Ovary (tissue), 9 donors: Measurements from ENCODE around the gene CREM. TPM values are rescaled to one million over a fixed set of nuclear protein-coding genes. Genes with fewer than 3 reads are reported as not detected.

ENCODE experiments used
- DNase-seq, 5 donors: peaks; one replicate each; pipeline ENCODE4 v3.0.0-alpha.2; 2019 to 2020
- H3K27ac ChIP-seq, 2 donors: fragments of 200-600 bp; one replicate each; pipeline versions ENCODE4 v1.5.1 to v1.8.0; 2019 to 2022
- H3K27me3 ChIP-seq: fragments of 200-600 bp; one replicate; pipeline ENCODE4 v1.8.0; 2022
- H3K36me3 ChIP-seq: fragments of 200-600 bp; sonication (generic); one replicate; pipeline ENCODE4 v1.5.1; 2019
- H3K4me1 ChIP-seq: one replicate; pipeline ENCODE4 v1.8.1; 2013; ENCODE audit warnings: mild to moderate bottlenecking, moderate library complexity; ENCODE audit not compliant: insufficient read depth
- H3K4me3 ChIP-seq: fragments of 200-600 bp; sonication (generic); one replicate; pipeline ENCODE4 v1.5.1; 2017
- H3K9me3 ChIP-seq, 2 donors: fragments of 200-600 bp in 1 of 2; sonication (generic) in 1 of 2; one replicate each; pipeline versions ENCODE4 v1.5.1 to v1.8.1; 2013 to 2019; ENCODE audit warnings: mild to moderate bottlenecking in 1 of 2, moderate library complexity in 1 of 2
- CTCF ChIP-seq, 3 donors: fragments of 450-650 bp in 2 of 3; fragments of 200-600 bp in 1 of 3; IDR thresholded peaks; one replicate each; pipeline versions ENCODE4 v1.5.1 to v1.8.0; 2016 to 2022; ENCODE audit warnings: antibody characterized with exemption in 3 of 3, mild to moderate bottlenecking in 1 of 3
- EP300 ChIP-seq: sonication (generic); formaldehyde crosslinking; IDR thresholded peaks from one replicate; pipeline ENCODE4 v1.6.1; 2017; ENCODE audit warnings: antibody characterized with exemption
- POLR2A ChIP-seq: fragments of 450-650 bp; IDR thresholded peaks from one replicate; pipeline ENCODE4 v1.6.1; 2017; ENCODE audit warnings: antibody characterized with exemption, mild to moderate bottlenecking, moderate library complexity
- WGBS, 3 donors: extraction: QIAGEN DNeasy Blood & Tissue Kit in 1 of 3; methylation state at CpG; one replicate each; pipeline versions ENCODE4 v1.1.5 to v1.1.7; 2013 to 2017; 5-methylcytosine and 5-hydroxymethylcytosine counted together
- intact Hi-C, 4 donors: fragments of 100-400 bp; cut with DNase I; formaldehyde crosslinking; loops; one replicate each; pipeline versions ENCODE4 v1.11.0 to v1.15.1; 2022 to 2023
- polyA plus RNA-seq, 2 donors: library from polyadenylated mRNA; stranded (reverse); fragments of 200-250 nt in 1 of 2; fragments of 350-450 nt in 1 of 2; fragmentation: Illumina TruSeq in 1 of 2; extraction: RNeasy Lipid Tissue Mini Kit (QIAGEN cat#74804) in 1 of 2; gene quantifications; one replicate each; pipeline ENCODE4 v1.2.3, GENCODE V29; 2013 to 2014
- total RNA-seq, 7 donors: library from RNA; depleted of rRNA in 2 of 7; stranded (reverse); fragments of >200 nt in 2 of 7; fragmentation: NEBNext Ultra II Directional in 3 of 7; extraction: Animal tissue kit (Norgen Biotek cat#: 25700) in 3 of 7; gene quantifications; one replicate each; pipeline versions ENCODE4 v1.1.0 to v1.2.4, GENCODE V29; 2016 to 2023
- donor health status: DM: no; HTN: no; CAD: no; lungs with moderate emphysema.
- donor health status: DM: no; HTN: no; CAD: no.
- donor health status: Bipolar disorder and iron deficiency.
- donor health status: DM: yes; HTN: yes; CAD: no.
- donor health status: DM: no; HTN: no; CAD: no.
- donor health status: DM: yes; HTN: yes; CAD: no.

Gene CREM
- total and polyA plus RNA-seq, 9 donors, result 24.4 to 87.2 (median 41.5) TPM

DNA sequence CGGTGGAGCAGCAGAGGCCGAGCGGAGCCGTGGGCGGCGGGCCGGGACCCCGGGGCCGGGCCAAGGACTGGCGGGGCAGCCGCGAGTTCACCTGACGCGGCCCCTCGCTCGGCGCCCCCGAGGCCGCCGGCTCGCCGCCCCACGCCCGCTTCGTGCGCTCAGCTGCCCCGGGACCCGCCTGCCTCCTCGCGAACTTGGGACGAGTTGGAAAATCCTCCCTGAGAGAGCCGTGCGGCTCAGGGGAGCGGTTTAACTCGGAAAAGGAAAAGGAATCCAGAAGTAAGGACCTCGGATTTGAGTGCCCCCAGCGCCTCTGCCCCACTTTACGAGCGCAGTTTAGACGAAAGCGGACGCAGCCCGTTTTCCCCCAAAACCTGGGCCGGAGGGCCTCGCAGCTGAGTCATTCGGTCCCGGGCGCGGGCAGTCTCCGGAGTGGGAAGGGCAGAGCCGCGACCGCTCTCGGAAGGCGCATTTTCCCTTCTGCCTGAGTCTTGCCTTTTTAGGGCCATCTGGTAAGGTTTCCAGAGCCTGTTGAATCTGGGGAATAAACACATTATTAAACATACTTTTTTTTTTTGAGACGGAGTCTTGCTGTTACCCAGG lies 744 bp downstream of the CREM start:
- H3K4me3 ChIP-seq, result peak overlapping the region; percentile 57
- H3K36me3 ChIP-seq, result no peaks in the 10 kb centered on the region
- intact Hi-C loops, result loop anchor here in 1 of 4 donors (5.0 to 10.0 kb wide), 2 partner anchors 70 to 507 kb away; no protein-coding TSS in a partner anchor

DNA sequence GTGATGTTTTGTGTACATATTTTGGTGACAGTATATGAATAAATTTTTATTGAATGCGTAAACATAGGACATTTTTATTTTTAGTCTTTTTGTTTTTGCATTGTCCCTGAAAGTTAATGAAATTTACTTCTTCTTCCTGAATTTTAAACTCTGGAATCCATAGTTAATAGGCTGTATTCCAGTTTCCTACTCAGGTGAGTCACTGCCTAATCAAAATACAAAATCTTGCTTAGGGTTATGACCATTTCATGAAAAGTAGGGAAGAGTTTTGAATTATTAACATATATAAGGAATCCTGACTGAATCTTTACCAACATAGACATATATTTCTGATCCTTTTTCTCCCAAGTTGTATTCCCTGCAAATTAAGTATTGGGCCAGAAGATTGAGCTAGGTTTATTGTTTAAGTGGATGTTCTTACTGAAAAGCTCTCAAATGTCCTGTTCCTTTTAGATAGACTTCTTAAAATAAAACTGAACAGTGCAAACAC lies 2.6 kb downstream of the CREM start:
- H3K27ac ChIP-seq, result no peak overlapping the region
- H3K9me3 ChIP-seq, result no peaks in the 10 kb centered on the region
- H3K4me1 ChIP-seq, result peaks cover 5% of the 10 kb centered on the region
- H3K36me3 ChIP-seq, result no peaks in the 10 kb centered on the region
- no peak overlapping the region for H3K4me3 ChIP-seq
- TF ChIP-seq POLR2A (no peak), EP300 (no peak), CTCF (IDR thresholded peaks at IDR 0.05) (no peak)
- intact Hi-C loops, result loop anchor here in 1 of 4 donors (5.0 to 10.0 kb wide), 2 partner anchors 68 to 506 kb away; no protein-coding TSS in a partner anchor
- no peak for DNase-seq
- WGBS, 3 donors, result 95 to 100% (median 98%) methylated on average over 1 of the region's 1 CpG
- H3K27me3 ChIP-seq, result no peaks in the 10 kb centered on the region

More for the DNA sequence above, 744 bp downstream of the CREM start:
- no peaks in the 10 kb centered on the region for H3K27me3 ChIP-seq
- TF ChIP-seq POLR2A, result no peak
- no peak for TF ChIP-seq CTCF (IDR thresholded peaks at IDR 0.05)
- no peak for TF ChIP-seq EP300
- peak; percentile 69 to 81 (median 77) for DNase-seq
- H3K9me3 ChIP-seq, result no peaks in the 10 kb centered on the region
- peak overlapping the region; percentile 99 for H3K27ac ChIP-seq
- H3K4me1 ChIP-seq, result peaks cover 5% of the 10 kb centered on the region
- whole genome bisulfite sequencing, 3 donors, result 0 to 2% (median 0%) methylated on average over 30 to 56 of the region's 56 CpGs

DNA sequence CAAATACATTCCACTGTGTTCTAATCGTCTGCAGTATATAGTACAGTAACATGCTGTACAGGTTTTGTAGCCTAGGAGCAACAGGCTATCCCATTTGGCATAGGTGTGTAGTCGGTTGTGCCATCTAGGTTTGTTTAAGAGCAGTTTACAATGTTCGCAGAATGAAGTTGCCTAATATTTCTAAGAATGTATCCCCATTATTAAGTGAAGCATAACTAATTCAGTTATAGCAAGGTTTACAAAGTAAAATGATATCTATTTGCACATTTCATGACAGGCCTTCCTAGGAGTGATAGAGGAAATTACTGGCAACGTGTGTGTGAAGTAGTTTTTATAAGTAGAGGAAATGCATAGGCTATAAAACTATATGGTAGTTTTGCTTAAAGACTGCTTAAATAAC lies 4.0 kb downstream of the CREM start:
- H3K36me3 ChIP-seq, result no peaks in the 10 kb centered on the region
- no peak overlapping the region for H3K4me3 ChIP-seq
- no peaks in the 10 kb centered on the region for H3K9me3 ChIP-seq
- intact Hi-C loops, result no loop called here
- peaks cover 5% of the 10 kb centered on the region for H3K4me1 ChIP-seq
- no peak for TF ChIP-seq POLR2A
- no peak for TF ChIP-seq CTCF (IDR thresholded peaks at IDR 0.05)
- TF ChIP-seq EP300, result no peak
- DNase-seq, result no peak
- H3K27ac ChIP-seq, result no peak overlapping the region
- no peaks in the 10 kb centered on the region for H3K27me3 ChIP-seq
- 69 to 75% (median 70%) methylated on average over 4 of the region's 4 CpGs for WGBS, 3 donors

DNA sequence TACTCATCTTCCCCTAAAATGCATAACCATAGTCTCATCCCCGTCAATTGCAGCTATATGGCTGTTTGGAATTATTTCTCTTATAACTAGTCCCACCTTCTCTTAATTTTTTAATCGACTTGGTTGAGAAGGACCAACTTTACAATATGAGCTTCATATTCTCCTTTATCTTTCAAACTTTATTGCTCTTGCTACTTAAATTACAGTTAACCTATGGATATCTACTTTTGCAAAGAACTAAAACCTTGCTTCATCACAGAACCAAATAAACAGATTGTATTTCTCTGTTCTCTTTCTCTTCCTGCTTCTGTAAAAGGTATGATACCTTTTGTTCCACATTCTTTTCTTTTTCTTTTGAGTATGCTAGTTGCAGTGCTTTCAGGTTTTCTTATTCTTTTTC lies 6.1 kb downstream of the CREM start:
- DNase-seq, result no peak
- H3K36me3 ChIP-seq, result no peaks in the 10 kb centered on the region
- no peak overlapping the region for H3K4me3 ChIP-seq
- no peaks in the 10 kb centered on the region for H3K9me3 ChIP-seq
- WGBS, 3 donors, result 90 to 94% (median 92%) methylated on average over 2 of the region's 2 CpGs
- no peak for TF ChIP-seq CTCF (IDR thresholded peaks at IDR 0.05)
- no peak for TF ChIP-seq POLR2A
- TF ChIP-seq EP300, result no peak
- intact Hi-C loops, result no loop called here
- no peak overlapping the region for H3K27ac ChIP-seq
- H3K4me1 ChIP-seq, result peaks cover 5% of the 10 kb centered on the region
- no peaks in the 10 kb centered on the region for H3K27me3 ChIP-seq
